GM19099 (cell line): ENCODE results near the gene ATP5MG.
A peak's percentile ranks its signal among the peaks of the same experiment; 100 is the strongest.

ENCODE experiments used
- POLR2A ChIP-seq: IDR thresholded peaks from 3 replicates; pipeline ENCODE4 v1.6.1; 2011; ENCODE audit warnings: low read depth; ENCODE audit not compliant: insufficient read length; ENCODE audit errors: extremely low read depth

ATP5MG gene

DNA sequence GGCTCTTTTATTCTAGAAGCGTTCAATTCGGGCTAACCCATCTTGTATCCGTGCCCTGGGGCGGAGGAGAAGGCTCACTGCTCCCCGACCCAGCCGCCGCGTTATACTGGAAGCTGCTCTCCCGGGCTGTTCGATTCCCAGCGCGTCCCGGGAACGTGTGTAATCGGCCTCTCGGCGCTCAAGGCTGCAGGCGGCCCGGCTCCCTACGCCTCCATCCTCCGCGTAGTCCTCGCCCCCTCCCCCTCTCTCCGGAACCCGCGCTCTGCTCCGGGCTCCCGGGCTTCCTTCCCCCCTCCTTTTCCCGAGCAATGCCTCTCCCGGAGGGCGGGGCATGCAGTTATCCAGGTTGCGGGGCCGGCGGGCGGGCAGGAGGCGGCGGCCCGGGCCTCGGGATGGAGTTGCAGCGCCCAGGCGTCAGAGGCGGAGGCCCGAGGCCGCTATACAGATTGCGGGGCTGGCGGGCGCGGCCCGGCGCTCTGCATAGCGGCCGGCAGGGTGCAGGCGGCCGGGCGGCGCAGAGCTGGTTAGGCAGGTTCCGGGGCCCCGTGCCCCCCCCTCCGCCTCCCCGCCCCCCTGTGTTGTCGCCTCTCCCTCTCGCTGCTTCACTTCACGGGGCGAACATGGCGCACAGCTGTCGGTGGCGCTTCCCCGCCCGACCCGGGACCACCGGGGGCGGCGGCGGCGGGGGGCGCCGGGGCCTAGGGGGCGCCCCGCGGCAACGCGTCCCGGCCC, 34.7 kb downstream of the ATP5MG start, which contains the start of gene KMT2A:
KMT2A (plus strand) TSS at position 600 of the 732 bp plus-strand sequence; CDS start at position 621, 21 bp downstream.
- TF ChIP-seq POLR2A = peak; percentile 53

DNA sequence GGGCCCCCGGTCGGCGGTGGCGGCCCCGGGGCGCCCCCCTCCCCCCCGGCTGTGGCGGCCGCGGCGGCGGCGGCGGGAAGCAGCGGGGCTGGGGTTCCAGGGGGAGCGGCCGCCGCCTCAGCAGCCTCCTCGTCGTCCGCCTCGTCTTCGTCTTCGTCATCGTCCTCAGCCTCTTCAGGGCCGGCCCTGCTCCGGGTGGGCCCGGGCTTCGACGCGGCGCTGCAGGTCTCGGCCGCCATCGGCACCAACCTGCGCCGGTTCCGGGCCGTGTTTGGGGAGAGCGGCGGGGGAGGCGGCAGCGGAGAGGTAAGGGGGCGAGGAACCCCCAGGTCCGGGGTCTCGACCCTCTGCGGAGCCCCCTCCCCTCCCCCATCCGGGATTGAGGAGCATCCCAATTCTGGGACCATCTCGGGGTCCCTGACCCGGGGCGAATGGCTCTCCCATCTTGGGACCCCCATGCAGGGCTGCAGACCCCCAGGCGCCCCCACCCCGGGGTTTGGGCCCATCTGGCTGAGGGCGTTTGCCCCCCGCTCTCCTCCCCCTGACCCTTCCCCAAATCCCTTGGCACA, 35.3 kb downstream of the ATP5MG start:
- no peak for TF ChIP-seq POLR2A

- no peak for TF ChIP-seq POLR2A
Measured at GRCh38 chr11:118437208-118438125, 36.1 kb downstream of the ATP5MG start.

- TF ChIP-seq POLR2A = no peak
Measured at GRCh38 chr11:118438314-118438931, 37.0 kb downstream of the ATP5MG start.

GRCh38 chr11:118439646-118440045, 38.2 kb downstream of the ATP5MG start:
- no peak for TF ChIP-seq POLR2A

GRCh38 chr11:118441770-118442275, 40.4 kb downstream of the ATP5MG start:
- no peak for TF ChIP-seq POLR2A

- no peak for TF ChIP-seq POLR2A
Measured at GRCh38 chr11:118442301-118442700, 40.9 kb downstream of the ATP5MG start.

DNA sequence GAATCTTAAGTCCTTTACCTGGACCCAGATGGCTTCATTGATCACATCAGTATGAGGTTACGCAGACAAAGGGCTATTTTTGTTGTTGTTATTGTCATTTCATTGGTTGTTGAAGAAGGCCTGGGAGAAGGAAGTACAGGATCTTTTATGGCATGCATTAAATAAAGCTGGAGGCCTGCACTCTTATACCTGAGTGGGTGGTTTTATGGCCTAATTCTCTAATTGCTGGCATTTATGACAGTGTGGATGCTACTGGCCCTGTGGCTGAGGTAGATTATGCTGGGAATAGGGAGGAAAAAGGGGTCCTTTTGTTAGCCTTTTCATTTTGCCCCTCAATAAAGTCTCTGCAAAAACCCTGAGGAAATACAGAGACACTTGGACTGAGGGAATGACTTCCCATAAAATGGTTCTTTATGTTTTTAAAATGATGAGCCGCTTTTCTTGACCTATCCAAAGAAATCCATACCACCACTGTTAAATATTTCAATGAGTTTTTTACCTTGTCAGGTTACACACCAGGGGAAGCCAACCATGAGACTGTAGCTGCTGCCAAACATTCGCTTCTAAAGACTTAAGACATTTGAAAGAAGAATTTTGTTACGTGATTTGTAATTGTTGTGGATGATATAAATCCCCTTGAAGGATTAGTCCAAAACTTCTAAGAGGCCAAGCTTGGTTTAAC, 41.6 kb downstream of the ATP5MG start:
- TF ChIP-seq POLR2A = no peak

DNA sequence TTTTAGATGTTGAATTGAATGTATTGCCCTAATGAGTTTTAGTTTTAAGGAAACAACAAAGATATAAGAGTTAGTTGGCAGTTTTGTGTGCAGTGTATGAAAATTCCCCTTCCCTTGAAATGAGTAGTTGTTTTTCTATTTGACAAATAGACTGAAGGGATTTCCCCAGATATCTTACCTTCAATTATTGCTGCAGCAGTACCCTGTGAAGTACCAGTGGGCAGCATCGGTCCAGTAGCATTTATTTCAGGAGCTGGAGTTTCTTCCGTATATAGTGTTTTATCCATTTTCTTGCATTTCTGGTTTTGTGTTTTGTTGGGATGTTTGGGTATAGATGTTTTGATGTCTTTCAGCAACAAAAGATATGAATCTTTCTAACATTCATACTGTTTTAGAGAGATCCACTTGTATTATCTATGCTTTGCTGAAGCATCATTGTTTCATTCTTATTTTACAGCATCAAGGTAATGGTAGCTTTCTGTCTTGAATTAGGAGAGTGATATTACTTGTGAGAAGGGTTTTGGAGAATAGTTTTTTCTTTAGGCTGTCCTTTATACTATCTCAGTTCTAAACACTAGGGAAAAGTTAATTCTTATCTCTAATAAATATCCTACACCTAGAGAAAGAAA, 42.3 kb downstream of the ATP5MG start:
- TF ChIP-seq POLR2A = no peak

DNA sequence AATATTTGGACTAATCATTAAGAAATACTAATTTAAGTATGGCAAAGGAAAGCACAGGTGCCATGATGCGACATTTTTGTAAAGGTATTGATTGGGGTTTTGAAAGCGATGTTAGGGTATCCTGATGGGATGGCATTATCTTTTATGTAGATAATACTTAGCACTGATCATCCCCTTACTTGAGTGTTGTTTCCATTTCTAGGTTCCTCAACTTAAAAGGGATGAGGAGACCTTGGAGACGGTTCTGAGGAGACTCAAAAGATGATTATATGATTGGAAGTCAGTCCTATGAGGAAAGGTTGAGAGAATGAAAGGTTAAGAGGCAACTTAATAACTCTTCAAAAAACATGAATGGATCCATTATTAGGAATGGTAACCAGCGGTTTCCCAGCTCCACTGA, 46.0 kb downstream of the ATP5MG start:
- no peak for TF ChIP-seq POLR2A

DNA sequence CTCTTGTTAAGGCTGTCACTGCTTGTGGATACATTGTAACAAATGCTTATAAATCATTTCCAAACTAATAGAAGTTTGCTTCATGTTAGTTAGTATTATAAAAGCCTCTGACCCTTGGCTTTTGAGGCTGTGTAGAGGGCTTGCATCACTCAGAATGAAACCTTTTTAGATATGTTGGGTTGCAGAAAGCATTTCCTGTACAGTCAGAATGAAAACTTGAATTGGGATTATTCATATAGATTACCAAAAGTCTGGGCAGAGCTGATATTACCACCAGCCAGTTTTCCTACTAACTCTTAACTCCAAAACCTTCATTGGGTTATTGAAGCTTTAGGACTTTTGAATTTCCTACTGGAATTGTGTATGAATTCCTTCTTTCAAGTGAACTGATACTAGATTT, 46.9 kb downstream of the ATP5MG start:
- TF ChIP-seq POLR2A = no peak

- TF ChIP-seq POLR2A = no peak
Measured at GRCh38 chr11:118449316-118449918, 48.0 kb downstream of the ATP5MG start.

GRCh38 chr11:118450451-118450850, 49.0 kb downstream of the ATP5MG start:
- no peak for TF ChIP-seq POLR2A
